Activated gamma-delta T cell treated with anti-CD3 and anti-CD28 coated beads, Interleukin-2, amount 50 U/mL, for 16 hours (primary cell): Measurements from ENCODE around the gene SEC14L5.

Experiments
- DNase-seq: peaks from one replicate; pipeline ENCODE4 v3.0.0-alpha.2; 2020; ENCODE audit warnings: low read depth

Gene SEC14L5

GRCh38 chr16:5015887-5016286, 57.8 kb downstream of the SEC14L5 start:
- no peak for DNase-seq

GRCh38 chr16:5016967-5017677, 59.0 kb downstream of the SEC14L5 start:
- DNase-seq = no peak

DNA sequence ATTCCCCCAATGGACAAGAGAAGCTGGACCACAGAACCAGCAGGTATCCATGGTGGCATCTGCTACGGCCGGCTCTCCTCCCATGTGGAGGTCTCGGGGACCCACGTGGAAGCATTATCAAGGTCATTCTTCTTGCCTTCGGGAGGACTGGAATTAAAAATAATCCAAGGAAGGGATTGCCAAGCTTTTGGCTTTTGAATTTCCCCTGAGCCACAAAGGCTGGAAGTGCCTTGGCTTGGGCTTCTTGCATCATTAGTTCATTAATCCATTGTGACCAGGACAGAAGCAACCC, 59.5 kb downstream of the SEC14L5 start:
- no peak for DNase-seq

DNA sequence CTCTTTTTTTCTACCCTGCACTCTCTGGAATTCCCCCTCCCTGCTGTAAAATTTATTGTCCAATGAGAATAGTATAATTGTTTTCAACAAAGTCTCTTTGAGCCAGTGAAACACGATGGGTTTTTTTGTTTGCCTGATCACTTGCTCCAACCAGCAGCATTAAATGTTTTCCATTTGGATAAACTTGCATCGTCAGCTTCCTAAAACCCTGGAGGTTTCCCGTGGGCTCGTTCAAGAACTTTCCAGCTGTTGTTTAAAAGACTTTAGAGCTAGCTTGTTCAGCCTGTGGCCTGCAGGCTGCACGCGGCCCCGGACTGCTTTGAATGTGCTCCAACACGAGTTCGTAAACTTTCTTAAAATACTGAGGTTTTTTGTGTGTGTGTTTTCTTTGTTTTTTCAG, 60.7 kb downstream of the SEC14L5 start:
- DNase-seq = no peak

DNA sequence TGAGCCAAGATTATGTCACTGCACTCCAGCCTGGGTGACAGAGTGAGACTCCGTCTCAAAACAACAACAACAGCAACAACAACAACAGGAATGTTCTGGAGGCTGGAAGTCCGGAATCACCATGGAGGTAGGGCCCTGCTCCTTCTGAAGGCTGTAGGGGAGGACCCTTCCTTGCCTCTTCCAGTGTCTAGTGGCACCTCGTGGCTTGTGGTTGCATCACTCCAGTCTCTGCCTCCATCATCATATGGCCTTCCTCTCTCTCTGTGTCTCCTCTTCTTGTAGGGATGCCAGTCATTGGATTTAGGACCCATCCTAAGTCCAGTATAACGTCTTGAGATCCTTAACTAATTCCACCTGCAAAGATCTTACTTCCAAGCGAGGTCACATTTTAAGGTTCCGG, 61.6 kb downstream of the SEC14L5 start:
- no peak for DNase-seq

GRCh38 chr16:5020551-5020950, 62.4 kb downstream of the SEC14L5 start:
- no peak for DNase-seq

DNA sequence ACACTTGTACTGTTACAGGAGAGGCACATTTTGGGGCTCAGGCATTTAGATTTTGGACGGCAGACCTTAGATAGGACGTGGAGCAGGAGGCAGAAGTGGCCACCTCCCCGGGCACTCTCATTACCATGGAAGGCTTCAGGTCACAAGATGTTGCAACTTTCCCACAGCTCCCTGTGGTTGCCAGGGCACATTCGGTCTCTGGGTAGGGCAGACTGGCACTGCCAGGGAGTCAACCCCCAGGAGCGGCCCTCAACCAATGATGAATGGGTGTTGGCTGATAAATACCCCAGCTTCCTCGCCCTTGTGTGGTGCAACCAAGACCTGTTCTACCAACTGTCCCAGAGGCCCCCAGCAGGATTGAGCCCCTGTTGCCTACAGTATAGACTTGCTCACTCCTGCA, 64.4 kb downstream of the SEC14L5 start:
- DNase-seq = no peak

DNA sequence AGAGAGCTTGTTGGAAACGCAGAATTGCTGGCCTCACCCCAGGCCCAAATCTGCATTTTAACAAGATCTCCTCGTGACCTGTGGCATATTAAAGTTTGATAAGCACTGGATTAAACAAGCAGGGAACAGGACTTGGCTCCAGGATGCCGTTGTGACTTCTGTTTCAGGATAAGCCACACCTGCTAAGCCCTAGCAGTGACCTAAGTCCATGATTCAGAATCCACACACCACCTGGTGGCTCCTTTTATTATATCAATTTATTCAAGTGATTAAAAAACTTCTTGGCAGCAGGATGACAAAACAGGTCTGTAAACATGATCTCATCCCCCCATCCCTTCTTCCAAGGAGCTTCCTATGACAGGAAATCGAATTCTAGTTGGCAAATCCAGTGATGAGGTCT, 66.5 kb downstream of the SEC14L5 start:
- no peak for DNase-seq

- DNase-seq = no peak
Observed at GRCh38 chr16:5025171-5025632, 67.1 kb downstream of the SEC14L5 start.

- DNase-seq = no peak
Observed at GRCh38 chr16:5026664-5027063, 68.5 kb downstream of the SEC14L5 start.

- DNase-seq = no peak
Observed at GRCh38 chr16:5027086-5027485, 69.0 kb downstream of the SEC14L5 start.

DNA sequence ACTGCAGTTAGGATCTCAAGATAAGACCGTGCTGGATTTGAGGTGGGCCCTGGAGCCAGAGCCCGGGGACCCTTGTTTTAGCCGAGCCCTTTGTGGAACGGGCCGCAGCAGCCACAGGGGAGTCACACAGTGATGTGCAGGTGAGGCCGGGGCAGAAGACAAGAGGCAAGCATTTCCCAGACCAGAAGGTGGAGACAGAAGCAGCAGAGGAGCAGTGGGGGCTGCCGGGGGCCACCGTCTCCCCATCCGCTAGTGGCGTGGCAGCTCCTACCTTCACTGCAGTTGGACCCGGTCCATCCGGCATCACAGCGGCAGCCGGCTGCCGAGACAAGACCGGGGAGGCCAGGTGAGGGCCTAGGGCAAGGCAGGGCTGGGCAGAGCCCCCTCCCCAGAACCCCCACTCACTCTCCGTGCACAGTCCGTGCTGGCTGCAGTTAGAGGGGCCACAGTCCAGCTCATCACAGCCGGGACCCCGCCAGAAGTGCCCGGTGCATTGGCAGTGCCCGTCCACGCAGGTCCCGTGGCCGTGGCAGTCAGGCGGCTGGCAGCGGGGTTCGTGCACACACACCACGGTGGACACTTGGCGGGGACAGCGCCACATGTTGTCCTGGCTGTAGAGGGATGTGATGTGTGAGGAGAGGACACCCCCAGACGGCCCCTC, 69.6 kb downstream of the SEC14L5 start:
- no peak for DNase-seq

- DNase-seq = no peak
Observed at GRCh38 chr16:5028950-5029475, 70.9 kb downstream of the SEC14L5 start.

DNA sequence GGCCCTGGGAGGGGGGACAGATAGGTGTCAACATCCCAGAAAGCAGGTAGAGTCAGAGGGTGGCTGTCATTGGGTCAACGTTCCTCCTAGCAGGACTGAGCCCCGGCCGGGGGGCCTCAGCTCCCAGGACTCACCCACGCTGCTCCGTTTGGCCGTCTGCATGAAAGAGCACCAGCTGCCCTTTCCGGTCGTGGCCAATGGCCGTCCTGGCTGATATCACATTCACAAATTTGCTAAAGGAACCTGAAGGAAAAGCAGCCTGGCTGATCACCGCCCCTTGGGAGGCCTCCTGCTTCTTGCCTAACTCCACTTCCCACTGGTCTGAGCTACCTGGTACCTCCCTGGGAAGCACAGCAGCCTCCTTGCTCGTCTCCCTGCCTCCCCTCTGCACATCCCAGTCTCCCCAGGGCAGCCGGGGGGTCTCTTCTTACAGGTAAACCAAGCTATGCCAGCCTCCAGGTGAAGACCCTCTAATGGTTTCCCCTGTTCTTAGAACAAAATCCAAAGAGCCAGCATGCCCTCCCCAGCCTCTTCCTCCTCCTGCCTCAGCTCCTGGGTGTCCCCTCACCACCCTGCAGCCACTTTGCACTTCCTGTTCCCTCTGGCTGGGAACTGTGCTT, 72.2 kb downstream of the SEC14L5 start:
- DNase-seq = no peak

DNA sequence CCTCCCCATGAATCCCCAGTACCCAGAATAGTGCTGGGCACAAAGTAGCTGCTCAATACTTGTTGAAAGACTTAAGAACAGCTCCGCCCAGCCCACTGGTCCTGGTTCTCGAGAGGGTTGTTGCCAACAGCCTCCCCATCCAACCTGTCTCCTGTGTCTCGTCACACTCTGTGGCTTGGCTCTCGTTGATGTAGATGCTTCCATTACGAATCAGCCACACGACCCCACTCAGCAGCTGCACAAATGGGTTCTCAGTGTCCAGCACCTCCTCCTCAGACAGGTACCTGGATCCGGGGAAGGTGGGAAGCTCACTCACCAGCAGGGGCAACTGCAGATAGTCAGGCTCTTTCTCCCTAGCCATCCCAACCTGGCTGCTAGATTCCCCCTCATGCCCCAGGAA, 73.5 kb downstream of the SEC14L5 start:
- DNase-seq = no peak

DNA sequence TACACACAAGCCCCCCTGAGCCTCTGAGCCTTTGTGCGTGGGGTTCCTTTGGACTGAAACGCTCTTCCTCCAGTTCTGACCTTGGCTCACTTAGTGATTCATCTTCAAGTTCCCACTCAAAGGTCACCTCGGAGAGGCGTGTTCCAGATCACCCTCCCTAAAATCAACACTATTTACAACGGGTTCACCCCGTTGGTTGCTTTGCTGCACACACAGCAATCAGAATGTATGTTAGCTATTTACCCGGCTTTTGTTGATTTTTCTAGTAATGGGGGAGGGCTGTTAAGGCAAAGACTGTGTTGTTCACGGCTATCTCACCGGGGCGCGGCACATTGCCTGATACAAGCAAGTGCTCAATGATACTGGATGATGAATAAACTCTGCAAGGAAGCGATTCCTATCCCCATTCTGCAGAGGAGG, 74.6 kb downstream of the SEC14L5 start:
- no peak for DNase-seq

- peak; percentile 70 for DNase-seq
Observed at GRCh38 chr16:5033256-5034166, 75.4 kb downstream of the SEC14L5 start, which contains the start of gene NAGPA. Gene NAGPA, minus strand, starts transcription at chr16:5033935. Its CDS starts 21 bp downstream, at chr16:5033914.

- DNase-seq = no peak
Observed at GRCh38 chr16:5034167-5034523, 76.0 kb downstream of the SEC14L5 start.

DNA sequence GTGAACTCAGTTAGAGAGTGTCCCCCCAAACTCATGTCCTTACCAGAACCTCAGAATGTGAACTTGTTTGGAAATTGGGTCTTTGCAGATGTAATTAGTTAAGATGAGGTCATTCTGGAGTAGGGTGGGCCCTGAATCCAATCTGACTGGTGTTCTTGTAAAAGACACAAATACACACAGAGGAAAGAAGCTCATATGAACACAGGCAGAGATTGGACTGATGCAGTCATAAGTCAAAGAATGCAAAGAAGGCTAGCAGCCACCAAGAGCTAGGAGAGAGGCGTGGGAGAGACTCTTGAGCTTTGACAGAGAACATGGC, 77.7 kb downstream of the SEC14L5 start:
- DNase-seq = no peak

DNA sequence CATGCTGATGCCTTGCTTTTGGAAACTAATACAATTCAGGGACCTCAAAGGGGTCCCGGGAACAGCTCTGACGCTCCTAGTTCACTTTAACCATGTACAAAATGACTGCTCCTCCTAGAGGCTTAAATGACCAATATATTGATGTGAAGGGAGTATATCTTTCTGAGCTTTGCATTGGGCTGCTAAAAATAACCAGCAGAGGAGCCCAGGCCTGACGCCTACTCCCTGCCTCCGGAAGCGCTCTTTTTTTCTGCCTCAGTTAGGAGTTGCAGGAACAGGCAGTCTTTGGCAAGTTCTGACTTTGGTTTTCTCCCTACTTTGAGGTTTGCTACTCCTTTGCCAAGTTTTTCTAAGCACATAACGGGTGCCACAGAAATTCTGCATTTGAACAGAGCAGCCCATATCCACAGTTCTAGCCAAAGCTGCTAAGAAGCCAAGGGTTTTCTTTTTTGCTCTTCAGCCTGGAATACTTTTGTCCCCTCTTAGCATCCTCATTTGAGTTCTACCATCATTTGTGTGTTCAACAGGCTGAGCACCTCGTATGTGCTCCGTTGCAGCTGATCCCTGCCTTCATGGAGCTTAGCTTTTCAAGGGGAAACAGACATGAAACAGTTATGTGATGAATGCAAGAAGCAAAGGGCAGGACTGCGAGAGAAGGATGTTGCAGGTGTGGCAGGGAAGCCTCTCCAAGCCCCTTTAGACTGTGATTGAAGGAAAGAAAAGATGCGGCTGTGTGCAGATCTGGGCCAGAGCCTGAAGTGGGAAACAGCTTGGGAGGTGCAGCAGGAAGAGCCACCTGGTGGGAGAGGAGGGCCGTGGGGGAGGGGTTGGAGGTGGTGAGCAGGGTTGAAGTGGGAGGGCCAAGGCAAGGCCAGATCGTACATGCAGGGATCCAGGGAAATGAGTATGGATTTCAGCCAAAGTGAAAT, 78.4 kb downstream of the SEC14L5 start:
- no peak for DNase-seq

DNA sequence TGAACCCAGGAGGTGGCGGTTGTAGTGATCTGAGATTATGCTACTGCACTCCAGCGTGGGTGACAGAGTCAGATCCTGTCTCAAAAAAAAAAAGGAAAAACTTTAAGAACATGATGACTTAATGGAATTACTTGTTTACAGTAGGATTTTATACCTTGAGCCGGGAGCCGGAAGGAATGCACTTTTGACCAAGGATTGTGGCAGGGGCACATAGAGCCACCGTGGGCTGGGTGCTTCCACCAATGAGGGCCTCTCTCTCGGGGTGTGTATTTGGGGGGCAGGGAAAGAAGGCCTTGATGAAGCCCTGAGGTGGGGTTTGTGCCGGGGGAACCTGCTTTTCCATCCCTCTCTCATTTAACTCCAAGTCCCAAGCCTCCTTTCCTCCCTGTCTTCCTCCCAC, 82.3 kb downstream of the SEC14L5 start:
- no peak for DNase-seq
